GM12878 (cell line): ENCODE measurements around the gene CHD5. TPM values are rescaled to one million over a fixed set of nuclear protein-coding genes. Genes with fewer than 3 reads are reported as not detected.

Source experiments
- ATAC-seq: fragments of 200-7000 bp; cut with Tn5 transposase; 3 replicates; pipeline ENCODE4 v1.9.1; 2020; ENCODE audit warnings: mild to moderate bottlenecking, moderate library complexity
- BruUV-seq: library from RNA; stranded (reverse); fragments of 400-500 nt; replicated peaks from 2 replicates; lab custom pipeline; 2021; lab: Mats Ljungman, UMichigan
- CTCF ChIA-PET: fragments of 300-600 bp; sonication (Branson Sonifier 250); formaldehyde crosslinking; extraction: SDS; loops from one replicate; lab custom pipeline; 2021; ENCODE audit warnings: inconsistent platforms; lab: Yijun Ruan, JAX
- POLR2A ChIA-PET: fragments of 350-600 bp; formaldehyde crosslinking; extraction: SDS; loops from one replicate; lab custom pipeline; 2021; ENCODE audit warnings: inconsistent platforms; lab: Charles Lee
- RAD21 ChIA-PET: fragments of 300-600 bp; sonication (Branson Sonifier 250); formaldehyde crosslinking; loops from one replicate; lab custom pipeline; 2023; ENCODE audit warnings: antibody characterized with exemption; ENCODE audit not compliant: unreplicated experiment; lab: Charles Lee
- SMC1A ChIA-PET: fragments of 300-600 bp; sonication (Branson Sonifier 250); formaldehyde crosslinking; loops from one replicate; lab custom pipeline; 2023; ENCODE audit not compliant: unreplicated experiment, uncharacterized antibody; lab: Charles Lee
- DNase-seq: peaks from one replicate; pipeline ENCODE4 v3.0.0-alpha.2; 2011; ENCODE audit warnings: low read depth, low spot score
- FAIRE-seq: peaks from 3 replicates; lab custom pipeline; 2011; peaks lifted over from hg19 to GRCh38; lab: Jason Lieb, UNC
- H2AFZ ChIP-seq: 2 replicates; pipeline ENCODE4 v1.6.0; 2011; ENCODE audit warnings: low read depth, low read length, control low read depth; ENCODE audit not compliant: control insufficient read depth
- H3K27ac ChIP-seq: 2 replicates; pipeline ENCODE4 v1.5.1; 2011; ENCODE audit warnings: control low read depth; ENCODE audit not compliant: control insufficient read depth, insufficient read depth
- H3K27me3 ChIP-seq, 2 experiments: replicated peaks in 1 of 2; 2 replicates each; pipeline versions ENCODE4 v1.6.0 to v1.6.1; 2011; ENCODE audit warnings: low read length in 1 of 2; ENCODE audit not compliant: control insufficient read depth in 2 of 2, insufficient read depth in 2 of 2
- H3K36me3 ChIP-seq, 2 experiments: 2 replicates each; pipeline ENCODE4 v1.5.1; 2011; ENCODE audit warnings: low read length in 1 of 2; ENCODE audit not compliant: control insufficient read depth in 2 of 2, insufficient read depth in 2 of 2
- H3K4me1 ChIP-seq: 2 replicates; pipeline ENCODE4 v1.6.1; 2011; ENCODE audit warnings: mild to moderate bottlenecking, low read length, moderate library complexity, mixed read lengths; ENCODE audit not compliant: control insufficient read depth, insufficient read depth
- H3K4me2 ChIP-seq: 2 replicates; pipeline ENCODE4 v1.6.0; 2011; ENCODE audit warnings: control low read depth; ENCODE audit not compliant: control insufficient read depth, insufficient read depth
- H3K4me3 ChIP-seq: fragments of 200-600 bp; sonication (generic); 2 replicates; pipeline ENCODE4 v1.5.1; 2016
- H3K79me2 ChIP-seq: 2 replicates; pipeline ENCODE4 v1.6.0; 2011; ENCODE audit warnings: low read length; ENCODE audit not compliant: control insufficient read depth, insufficient read depth
- H3K9ac ChIP-seq: 2 replicates; pipeline ENCODE4 v1.8.0; 2011; ENCODE audit warnings: low read length, control low read depth, mixed read lengths; ENCODE audit not compliant: control insufficient read depth, insufficient read depth
- H3K9me3 ChIP-seq: replicated peaks from 3 replicates; pipeline ENCODE4 v1.5.1; 2011; ENCODE audit warnings: mild to moderate bottlenecking, low read length; ENCODE audit not compliant: control insufficient read depth, insufficient read depth
- H4K20me1 ChIP-seq: 2 replicates; pipeline ENCODE4 v1.6.0; 2011; ENCODE audit not compliant: control insufficient read depth, insufficient read depth
- CBX3 ChIP-seq: fragments of 200-600 bp; sonication (generic); IDR thresholded peaks from 2 replicates; pipeline ENCODE4 v1.6.1; 2016; ENCODE audit warnings: low read depth, borderline replicate concordance
- EZH2 ChIP-seq: IDR thresholded peaks from 2 replicates; pipeline ENCODE4 v1.6.1; 2012; ENCODE audit warnings: low read depth, mild to moderate bottlenecking, control low read depth, inconsistent platforms, low read length, borderline replicate concordance; ENCODE audit not compliant: control insufficient read depth
- FOXM1 ChIP-seq: IDR thresholded peaks from 2 replicates; pipeline ENCODE4 v1.6.1; 2012; ENCODE audit warnings: low read depth, mild to moderate bottlenecking, inconsistent platforms, low read length, moderate library complexity
- IKZF1 ChIP-seq: fragments of 450-650 bp; conservative IDR thresholded peaks from 2 replicates; pipeline ENCODE4 v1.6.1; 2017; ENCODE audit warnings: antibody characterized with exemption, mild to moderate bottlenecking
- ZNF217 ChIP-seq: fragments of 450-650 bp; IDR thresholded peaks from 2 replicates; pipeline ENCODE4 v1.6.1; 2017; ENCODE audit warnings: antibody characterized with exemption, mild to moderate bottlenecking
- WGBS: methylation state at CpG from one replicate; pipeline ENCODE4 v1.1.6; 2016; ENCODE audit warnings: low lambda C conversion rate; ENCODE audit not compliant: insufficient replicate concordance, insufficient coverage; ENCODE audit errors: missing lambda C conversion rate; 5-methylcytosine and 5-hydroxymethylcytosine counted together
- in situ Hi-C: fragments of 300-500 bp; cut with MboI; formaldehyde crosslinking; loops from 9 replicates; pipeline ENCODE4 v1.14.3; 2018; ENCODE audit warnings: mixed read lengths
- intact Hi-C: fragments of 100-400 bp; cut with micrococcal nuclease; formaldehyde crosslinking; loops from one replicate; pipeline ENCODE4 v1.14.2; 2022; ENCODE audit not compliant: unreplicated experiment
- polyA plus RNA-seq, 11 experiments: library from polyadenylated mRNA; depleted of rRNA in 4 of 11; unstranded in 6 of 11; stranded (reverse) in 5 of 11; fragments of >200 nt; fragmentation: Nextera tagmentation in 4 of 11; fragmentation: Illumina TruSeq in 1 of 11; extraction: Ambion mirVana in 4 of 11; extraction: Trizol in 1 of 11; gene quantifications; 1 replicate in 1 of 11; 2 replicates in 10 of 11; pipeline versions ENCODE4 v1.2.1 to v1.2.3, GENCODE V29; 2011 to 2016; ENCODE audit warnings: inconsistent platforms in 2 of 11, missing spikeins in 2 of 11, low read depth in 1 of 11
- total RNA-seq, 4 experiments: library from RNA; depleted of rRNA in 3 of 4; stranded (reverse); fragments of >200 nt in 3 of 4; fragmentation: Illumina TruSeq in 1 of 4; extraction: Trizol in 1 of 4; gene quantifications; 2 replicates each; pipeline versions ENCODE4 v1.2.1 to v1.2.3, GENCODE V29; 2013 to 2021

CHD5 gene
- total and polyA plus RNA-seq, 10 of the 15 experiments (the other 5 are each of a cell fraction or from before 2014, with no cell fraction given) = 0.03 to 0.49 (median 0.13) TPM; not detected in 3

GRCh38 chr1:6128276-6129081 is 51.6 kb downstream of the CHD5 start:
- SMC1A ChIA-PET = no interaction called here
- no peak overlapping the region for H2AFZ ChIP-seq
- no peak overlapping the region for H3K9ac ChIP-seq
- intact Hi-C loops (no loop called here), in situ Hi-C loops (no loop called here)
- no peaks in the 10 kb centered on the region for H4K20me1 ChIP-seq
- no peak overlapping the region for H3K27ac ChIP-seq
- CTCF ChIA-PET = no interaction called here
- POLR2A ChIA-PET = no interaction called here
- no peak overlapping the region for H3K4me3 ChIP-seq
- H3K79me2 ChIP-seq = no peaks in the 10 kb centered on the region
- TF ChIP-seq CBX3 (no peak), ZNF217 (no peak)
- TF ChIP-seq, all 136 proteins: peak for 0
- no peak for DNase-seq
- no TSS peak for BruUV-seq
- H3K27me3 ChIP-seq = no peaks in the 10 kb centered on the region
- H3K36me3 ChIP-seq = no peaks in the 10 kb centered on the region
- FAIRE-seq = no peak
- no peak overlapping the region for H3K4me2 ChIP-seq
- no peaks in the 10 kb centered on the region; the same call in 2 of the 3 replicates for H3K9me3 ChIP-seq
- no peak for ATAC-seq
- 67% methylated on average over 34 of the region's 34 CpGs for WGBS
- RAD21 ChIA-PET = no interaction called here
- H3K4me1 ChIP-seq = no peaks in the 10 kb centered on the region

- TF ChIP-seq IKZF1 = no peak
- TF ChIP-seq EZH2 = no peak
- no peak for TF ChIP-seq FOXM1
- no peaks in the 10 kb centered on the region for H3K27me3 ChIP-seq
- in situ Hi-C loops = no loop called here
- BruUV-seq = no TSS peak
- no peaks in the 10 kb centered on the region; the same call in 2 of the 3 replicates for H3K9me3 ChIP-seq
- ChIA-PET CTCF (no interaction called here), SMC1A (no interaction called here), POLR2A (no interaction called here), RAD21 (no interaction called here)
- no peak overlapping the region for H3K27ac ChIP-seq
- no peak overlapping the region for H3K4me2 ChIP-seq
- intact Hi-C loops = no loop called here
- H2AFZ ChIP-seq = no peak overlapping the region
- H4K20me1 ChIP-seq = no peaks in the 10 kb centered on the region
- whole genome bisulfite sequencing = 66% methylated on average over 22 of the region's 41 CpGs
- FAIRE-seq = no peak
- no peaks in the 10 kb centered on the region for H3K4me1 ChIP-seq
- no peak for DNase-seq
- H3K9ac ChIP-seq = no peak overlapping the region
- no peaks in the 10 kb centered on the region for H3K36me3 ChIP-seq
- H3K4me3 ChIP-seq = no peak overlapping the region
- no peaks in the 10 kb centered on the region for H3K79me2 ChIP-seq
- ATAC-seq = peak; percentile 54
Measured at GRCh38 chr1:6127587-6128163, 52.4 kb downstream of the CHD5 start.
